KG1 (cell line): ENCODE data around the gene ITIH5.

ENCODE experiments used
- DNase-seq: peaks from one replicate; lab custom pipeline; 2025; lab: John Stamatoyannopoulos, UW

The ITIH5 gene

GRCh38 chr10:7518693-7519092 is 148.1 kb downstream of the ITIH5 start:
- DNase-seq: no peak

- DNase-seq: no peak
Measured at GRCh38 chr10:7515439-7515838, 151.3 kb downstream of the ITIH5 start.

- DNase-seq: no peak
Measured at GRCh38 chr10:7513936-7514335, 152.8 kb downstream of the ITIH5 start.

- DNase-seq: no peak
Measured at GRCh38 chr10:7513455-7513854, 153.3 kb downstream of the ITIH5 start.

- DNase-seq: no peak
Measured at GRCh38 chr10:7512487-7512886, 154.3 kb downstream of the ITIH5 start.

- DNase-seq: no peak
Measured at GRCh38 chr10:7511612-7512011, 155.2 kb downstream of the ITIH5 start.
